HEK293T (cell line): ENCODE measurements around the gene ANKRD29.

ENCODE experiments used
- BHLHE40 ChIP-seq: fragments of 450-650 bp; IDR thresholded peaks from 2 replicates; pipeline ENCODE4 v1.6.1; 2016; ENCODE audit warnings: mild to moderate bottlenecking, moderate library complexity, borderline replicate concordance
- FOXA1 ChIP-seq: fragments of 450-650 bp; IDR thresholded peaks from 2 replicates; pipeline ENCODE4 v1.6.1; 2016; ENCODE audit warnings: mild to moderate bottlenecking
- FOXM1 ChIP-seq: fragments of 450-650 bp; IDR thresholded peaks from 2 replicates; pipeline ENCODE4 v1.6.1; 2017; ENCODE audit warnings: mild to moderate bottlenecking, borderline replicate concordance
- L3MBTL2 ChIP-seq: fragments of 450-650 bp; conservative IDR thresholded peaks from 2 replicates; pipeline ENCODE4 v1.6.1; 2016; ENCODE audit warnings: mild to moderate bottlenecking
- SP1 ChIP-seq: fragments of 450-650 bp; IDR thresholded peaks from 2 replicates; pipeline ENCODE4 v1.6.1; 2017
- SUZ12 ChIP-seq: fragments of 450-650 bp; IDR thresholded peaks from 2 replicates; pipeline ENCODE4 v1.6.1; 2016; ENCODE audit warnings: mild to moderate bottlenecking
- TARDBP ChIP-seq: fragments of 450-650 bp; IDR thresholded peaks from 2 replicates; pipeline ENCODE4 v1.6.1; 2016
- ZNF384 ChIP-seq: fragments of 450-650 bp; IDR thresholded peaks from 2 replicates; pipeline ENCODE4 v1.6.1; 2016

- TF ChIP-seq SP1, result no peak
- TF ChIP-seq L3MBTL2, result no peak
- no peak for TF ChIP-seq SUZ12
- TF ChIP-seq BHLHE40, result no peak
- TF ChIP-seq TARDBP, result no peak
- TF ChIP-seq FOXM1, result no peak
- no peak for TF ChIP-seq FOXA1
- TF ChIP-seq ZNF384, result no peak
These were observed 4.4 kb upstream of the ANKRD29 start for GRCh38 chr18:23667114-23667513.
